HepG2 (cell line): ENCODE results near the gene LRRC74A. TPM values are rescaled to one million over a fixed set of nuclear protein-coding genes. Genes with fewer than 3 reads are reported as not detected.
A peak's percentile ranks its signal among the peaks of the same experiment; 100 is the strongest.

Source experiments
- ARID3A ChIP-seq: IDR thresholded peaks from 2 replicates; pipeline ENCODE4 v1.6.1; 2012; ENCODE audit warnings: low read depth, low read length, improper control_type of control experiment
- ATF5 ChIP-seq: sonication (generic); formaldehyde crosslinking; IDR thresholded peaks from 2 replicates; pipeline ENCODE4 v1.4.0; 2020; ENCODE audit warnings: mild to moderate bottlenecking, low read depth, missing genetic modification reagents
- FOXK1 ChIP-seq: sonication (generic); formaldehyde crosslinking; IDR thresholded peaks from 2 replicates; pipeline ENCODE4 v1.4.0; 2020; ENCODE audit warnings: low read depth, missing genetic modification reagents, borderline replicate concordance
- FOXO4 ChIP-seq: sonication (generic); formaldehyde crosslinking; conservative IDR thresholded peaks from 2 replicates; pipeline ENCODE4 v1.8.1; 2023; ENCODE audit warnings: missing genetic modification reagents
- HNF4G ChIP-seq, 2 experiments: sonication (generic) in 1 of 2; formaldehyde crosslinking in 1 of 2; IDR thresholded peaks; 2 replicates each; pipeline versions ENCODE4 v1.4.0 to v1.6.1; 2011 to 2020; ENCODE audit warnings: borderline replicate concordance in 2 of 2, low read depth in 2 of 2, mild to moderate bottlenecking in 2 of 2, low read length in 1 of 2, missing genetic modification reagents in 1 of 2, moderate library complexity in 1 of 2
- LBX2 ChIP-seq: sonication (generic); formaldehyde crosslinking; IDR thresholded peaks from 2 replicates; pipeline ENCODE4 v1.5.0; 2020; ENCODE audit warnings: missing genetic modification reagents, mild to moderate bottlenecking, borderline replicate concordance
- MED8 ChIP-seq: sonication (generic); formaldehyde crosslinking; IDR thresholded peaks from 2 replicates; pipeline ENCODE4 v1.8.1; 2023; ENCODE audit warnings: mild to moderate bottlenecking, missing genetic modification reagents; ENCODE audit not compliant: insufficient replicate concordance
- NR2C2 ChIP-seq: sonication (generic); formaldehyde crosslinking; IDR thresholded peaks from 2 replicates; pipeline ENCODE4 v1.4.0; 2020; ENCODE audit warnings: missing genetic modification reagents, mild to moderate bottlenecking, moderate library complexity, borderline replicate concordance
- SP4 ChIP-seq: sonication (generic); formaldehyde crosslinking; IDR thresholded peaks from 2 replicates; pipeline ENCODE4 v1.8.1; 2023; ENCODE audit warnings: mild to moderate bottlenecking, missing genetic modification reagents
- TBP ChIP-seq: sonication (generic); formaldehyde crosslinking; IDR thresholded peaks from 2 replicates; pipeline ENCODE4 v1.5.0; 2020; ENCODE audit warnings: missing genetic modification reagents
- TSC22D2 ChIP-seq: sonication (generic); formaldehyde crosslinking; IDR thresholded peaks from 2 replicates; pipeline ENCODE4 v1.5.1; 2020; ENCODE audit warnings: missing genetic modification reagents, mild to moderate bottlenecking, borderline replicate concordance
- ZBTB21 ChIP-seq: sonication (generic); formaldehyde crosslinking; IDR thresholded peaks from 2 replicates; pipeline ENCODE4 v1.4.0; 2020; ENCODE audit warnings: missing genetic modification reagents
- ZMAT3 ChIP-seq: sonication (generic); formaldehyde crosslinking; conservative IDR thresholded peaks from 2 replicates; pipeline ENCODE4 v1.7.0; 2021; ENCODE audit warnings: missing genetic modification reagents
- ZNF652 ChIP-seq: IDR thresholded peaks from 2 replicates; pipeline ENCODE4 v1.6.1; 2016; ENCODE audit warnings: low read depth, borderline replicate concordance
- polyA plus RNA-seq, 8 experiments: library from polyadenylated mRNA; depleted of rRNA in 3 of 8; stranded (reverse) in 7 of 8; unstranded in 1 of 8; fragments of >200 nt; fragmentation: Illumina TruSeq in 4 of 8; extraction: Trizol in 4 of 8; gene quantifications; 2 replicates each; pipeline versions ENCODE4 v1.2.1 to v1.2.3, GENCODE V29; 2011 to 2016; ENCODE audit warnings: low read depth in 4 of 8, missing spikeins in 1 of 8, mixed read lengths in 1 of 8; ENCODE audit not compliant: insufficient read depth in 1 of 8
- total RNA-seq, 5 experiments: library from RNA; depleted of rRNA; stranded (reverse); fragments of >200 nt; fragmentation: Illumina TruSeq; extraction: Trizol; gene quantifications; 2 replicates each; pipeline ENCODE4 v1.2.3, GENCODE V29; 2016; ENCODE audit warnings: low read depth in 1 of 5
- TF ChIP-seq, protein P1 (sequence below), 2 experiments: sonication (generic) in 1 of 2; formaldehyde crosslinking in 1 of 2; IDR thresholded peaks; 2 replicates each; pipeline versions ENCODE4 v1.5.1 to v1.6.1; 2011 to 2020; ENCODE audit warnings: borderline replicate concordance in 1 of 2, low read depth in 1 of 2, low read length in 1 of 2, mild to moderate bottlenecking in 1 of 2, missing genetic modification reagents in 1 of 2, moderate library complexity in 1 of 2
- TF ChIP-seq, protein P2 (sequence below): sonication (generic); formaldehyde crosslinking; conservative IDR thresholded peaks from 2 replicates; pipeline ENCODE4 v1.4.0; 2020; ENCODE audit warnings: missing genetic modification reagents
- TF ChIP-seq, protein P3 (sequence below): sonication (generic); formaldehyde crosslinking; IDR thresholded peaks from 2 replicates; pipeline ENCODE4 v1.4.0; 2020; ENCODE audit warnings: mild to moderate bottlenecking, missing genetic modification reagents
- TF ChIP-seq, protein P4 (sequence below): sonication (generic); formaldehyde crosslinking; IDR thresholded peaks from 2 replicates; pipeline ENCODE4 v1.4.0; 2020; ENCODE audit warnings: missing genetic modification reagents

LRRC74A gene
- total and polyA plus RNA-seq, 2 of the 13 experiments (the other 11 are each of a cell fraction or from before 2014, with no cell fraction given) = not detected

GRCh38 chr14:76784881-76785280 lies 41.3 kb upstream of the LRRC74A start (continued):
- TF ChIP-seq, protein P1, sequence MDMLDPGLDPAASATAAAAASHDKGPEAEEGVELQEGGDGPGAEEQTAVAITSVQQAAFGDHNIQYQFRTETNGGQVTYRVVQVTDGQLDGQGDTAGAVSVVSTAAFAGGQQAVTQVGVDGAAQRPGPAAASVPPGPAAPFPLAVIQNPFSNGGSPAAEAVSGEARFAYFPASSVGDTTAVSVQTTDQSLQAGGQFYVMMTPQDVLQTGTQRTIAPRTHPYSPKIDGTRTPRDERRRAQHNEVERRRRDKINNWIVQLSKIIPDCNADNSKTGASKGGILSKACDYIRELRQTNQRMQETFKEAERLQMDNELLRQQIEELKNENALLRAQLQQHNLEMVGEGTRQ (IDR thresholded peaks at IDR 0.05; ENCODE audit: low read depth, low read length) = no peak
- TF ChIP-seq, protein P1 (CRISPR knock-in tag; IDR thresholded peaks at IDR 0.05; ENCODE audit: borderline replicate concordance) = no peak
- TF ChIP-seq, protein P2, sequence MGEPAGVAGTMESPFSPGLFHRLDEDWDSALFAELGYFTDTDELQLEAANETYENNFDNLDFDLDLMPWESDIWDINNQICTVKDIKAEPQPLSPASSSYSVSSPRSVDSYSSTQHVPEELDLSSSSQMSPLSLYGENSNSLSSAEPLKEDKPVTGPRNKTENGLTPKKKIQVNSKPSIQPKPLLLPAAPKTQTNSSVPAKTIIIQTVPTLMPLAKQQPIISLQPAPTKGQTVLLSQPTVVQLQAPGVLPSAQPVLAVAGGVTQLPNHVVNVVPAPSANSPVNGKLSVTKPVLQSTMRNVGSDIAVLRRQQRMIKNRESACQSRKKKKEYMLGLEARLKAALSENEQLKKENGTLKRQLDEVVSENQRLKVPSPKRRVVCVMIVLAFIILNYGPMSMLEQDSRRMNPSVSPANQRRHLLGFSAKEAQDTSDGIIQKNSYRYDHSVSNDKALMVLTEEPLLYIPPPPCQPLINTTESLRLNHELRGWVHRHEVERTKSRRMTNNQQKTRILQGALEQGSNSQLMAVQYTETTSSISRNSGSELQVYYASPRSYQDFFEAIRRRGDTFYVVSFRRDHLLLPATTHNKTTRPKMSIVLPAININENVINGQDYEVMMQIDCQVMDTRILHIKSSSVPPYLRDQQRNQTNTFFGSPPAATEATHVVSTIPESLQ (CRISPR knock-in tag) = no peak
- no peak for TF ChIP-seq ATF5
- TF ChIP-seq, protein P3, sequence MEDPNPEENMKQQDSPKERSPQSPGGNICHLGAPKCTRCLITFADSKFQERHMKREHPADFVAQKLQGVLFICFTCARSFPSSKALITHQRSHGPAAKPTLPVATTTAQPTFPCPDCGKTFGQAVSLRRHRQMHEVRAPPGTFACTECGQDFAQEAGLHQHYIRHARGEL (CRISPR knock-in tag) = no peak
- TF ChIP-seq HNF4G (IDR thresholded peaks at IDR 0.05; ENCODE audit: borderline replicate concordance, low read depth, low read length) = no peak
- TF ChIP-seq HNF4G (CRISPR knock-in tag; IDR thresholded peaks at IDR 0.05; ENCODE audit: borderline replicate concordance, low read depth) = no peak
- TF ChIP-seq TSC22D2 (CRISPR knock-in tag) = no peak
- TF ChIP-seq TBP = no peak
- TF ChIP-seq FOXO4 (CRISPR knock-in tag) = no peak
- no peak for TF ChIP-seq ZBTB21 (CRISPR knock-in tag)
- no peak for TF ChIP-seq FOXK1
- no peak for TF ChIP-seq ZMAT3 (CRISPR knock-in tag)
- TF ChIP-seq SP4 = peak; percentile 21; the same call in 1 of the 2 replicates
- TF ChIP-seq NR2C2 (CRISPR knock-in tag) = no peak
- no peak for TF ChIP-seq MED8 (CRISPR knock-in tag)
- TF ChIP-seq ARID3A = 0 out of 2 replicates have a peak, but pooled peaks have one; percentile 34
- TF ChIP-seq, protein P4, sequence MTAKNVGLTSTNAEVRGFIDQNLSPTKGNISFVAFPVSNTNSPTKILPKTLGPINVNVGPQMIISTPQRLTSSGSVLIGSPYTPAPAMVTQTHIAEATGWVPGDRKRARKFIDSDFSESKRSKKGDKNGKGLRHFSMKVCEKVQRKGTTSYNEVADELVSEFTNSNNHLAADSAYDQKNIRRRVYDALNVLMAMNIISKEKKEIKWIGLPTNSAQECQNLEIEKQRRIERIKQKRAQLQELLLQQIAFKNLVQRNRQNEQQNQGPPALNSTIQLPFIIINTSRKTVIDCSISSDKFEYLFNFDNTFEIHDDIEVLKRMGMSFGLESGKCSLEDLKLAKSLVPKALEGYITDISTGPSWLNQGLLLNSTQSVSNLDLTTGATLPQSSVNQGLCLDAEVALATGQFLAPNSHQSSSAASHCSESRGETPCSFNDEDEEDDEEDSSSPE (CRISPR knock-in tag) = peak; percentile 21; the same call in 1 of the 2 replicates
- no peak for TF ChIP-seq ZNF652 (CRISPR knock-in tag)
- TF ChIP-seq LBX2 (CRISPR knock-in tag) = no peak
